Mesodermal cell (in vitro differentiated cells): ENCODE measurements around the gene ATP5F1D.
A peak's percentile ranks its signal among the peaks of the same experiment; 100 is the strongest.

Source experiments
- H3K27ac ChIP-seq: 2 replicates; pipeline ENCODE4 v1.7.0; 2013; ENCODE audit warnings: mild to moderate bottlenecking, low read depth, low read length, moderate library complexity; ENCODE audit not compliant: severe bottlenecking
- H3K36me3 ChIP-seq: 2 replicates; pipeline ENCODE4 v1.7.1; 2013; ENCODE audit warnings: mild to moderate bottlenecking, low read length, moderate library complexity; ENCODE audit not compliant: control insufficient read depth, insufficient read depth
- H3K4me1 ChIP-seq: one replicate; pipeline ENCODE4 v1.7.1; 2013; ENCODE audit warnings: mild to moderate bottlenecking, low read length; ENCODE audit not compliant: insufficient read depth, control insufficient read depth, poor library complexity, severe bottlenecking
- H3K4me3 ChIP-seq: 2 replicates; pipeline ENCODE4 v1.7.0; 2013; ENCODE audit warnings: low read length, control low read depth, mild to moderate bottlenecking; ENCODE audit not compliant: insufficient read depth, poor library complexity, severe bottlenecking; ENCODE audit errors: extremely low read depth
- H3K9me3 ChIP-seq: 2 replicates; pipeline ENCODE4 v1.7.1; 2013; ENCODE audit warnings: mild to moderate bottlenecking, low read length, moderate library complexity; ENCODE audit not compliant: control insufficient read depth
- WGBS, 2 experiments: methylation state at CpG; one replicate each; pipeline ENCODE4 v1.1.5; 2013; ENCODE audit warnings: missing lambda C conversion rate in 2 of 2; ENCODE audit not compliant: insufficient coverage in 2 of 2; 5-methylcytosine and 5-hydroxymethylcytosine counted together

Gene ATP5F1D

DNA sequence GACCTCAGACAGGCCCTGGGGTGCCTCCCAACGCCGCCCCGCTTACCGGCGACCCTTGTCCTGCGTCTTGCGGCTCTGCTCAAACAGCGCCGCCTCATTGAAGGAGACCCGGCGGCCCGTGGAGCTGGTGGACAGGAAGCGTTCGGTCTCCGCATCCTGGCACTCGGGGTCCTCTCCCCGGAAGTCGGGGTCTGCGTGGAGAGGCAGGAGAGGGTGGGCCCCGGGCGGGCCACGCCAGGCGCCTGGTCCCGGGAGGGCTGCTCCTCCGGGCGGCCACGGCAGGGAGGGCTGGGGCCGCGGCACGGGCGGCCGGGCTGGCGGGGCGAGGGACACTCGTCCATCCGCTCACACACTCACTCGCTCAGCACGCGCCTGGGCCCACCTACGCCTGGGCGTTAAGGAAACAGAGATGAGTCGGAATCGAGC lies 6.6 kb upstream of the ATP5F1D start:
- Histone ChIP-seq H3K9me3 (no peaks in the 10 kb centered on the region), H3K4me1 (peaks cover 17% of the 10 kb centered on the region), H3K27ac (no peak overlapping the region), H3K4me3 (no peak overlapping the region), H3K36me3 (peaks cover 35% of the 10 kb centered on the region)
- 93 to 95% methylated on average over 34 to 43 of the region's 43 CpGs for WGBS, 2 experiments

DNA sequence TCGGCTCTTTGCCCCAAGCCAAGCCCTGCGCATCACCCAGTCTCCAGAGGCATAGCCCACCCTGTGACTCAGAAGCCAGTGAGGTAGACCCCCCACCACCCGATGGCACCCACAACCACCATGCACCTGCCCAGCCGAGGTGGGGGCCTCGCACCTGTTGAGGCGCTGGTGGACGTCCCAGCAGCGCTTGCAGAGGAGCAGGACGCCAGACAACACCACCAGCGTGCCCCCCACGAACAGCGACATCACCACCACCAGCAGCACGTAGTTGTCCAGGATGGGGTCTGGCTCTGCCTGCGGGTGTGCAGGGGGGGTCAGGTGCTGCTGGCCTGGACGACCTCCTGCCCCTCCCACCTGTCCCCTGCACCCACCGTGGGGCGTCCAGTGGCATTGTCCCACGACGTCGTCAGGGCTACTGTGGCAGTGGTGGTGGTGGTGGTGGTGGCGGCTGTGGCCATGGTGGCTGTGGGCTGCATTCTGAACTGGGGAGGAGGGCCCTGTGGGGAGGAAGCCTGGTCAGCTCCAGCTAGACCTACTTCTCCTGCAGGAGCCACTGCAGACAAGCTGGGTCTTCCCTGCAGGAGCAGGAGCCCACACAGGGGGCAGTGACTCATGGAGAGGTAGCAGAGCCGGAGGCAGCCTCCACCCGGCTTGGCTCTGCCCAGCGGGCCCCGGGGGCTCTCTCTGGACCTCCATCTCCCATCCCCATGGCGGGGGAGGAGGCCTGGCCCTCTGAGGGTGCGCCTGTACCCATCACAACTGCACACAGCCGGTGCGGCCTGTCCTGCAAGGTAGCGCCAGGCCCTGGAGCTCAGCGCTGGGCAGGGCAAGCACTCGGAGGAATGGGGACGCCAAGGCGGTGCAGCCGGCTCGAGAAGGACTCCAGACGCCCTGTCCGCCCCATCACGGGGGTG lies 5.7 kb upstream of the ATP5F1D start:
- Histone ChIP-seq H3K4me1 (peaks cover 17% of the 10 kb centered on the region), H3K27ac (no peak overlapping the region), H3K4me3 (peak overlapping the region; percentile 72), H3K9me3 (no peaks in the 10 kb centered on the region), H3K36me3 (peaks cover 31% of the 10 kb centered on the region)
- 81 to 91% methylated on average over 22 to 27 of the region's 39 CpGs for WGBS, 2 experiments

DNA sequence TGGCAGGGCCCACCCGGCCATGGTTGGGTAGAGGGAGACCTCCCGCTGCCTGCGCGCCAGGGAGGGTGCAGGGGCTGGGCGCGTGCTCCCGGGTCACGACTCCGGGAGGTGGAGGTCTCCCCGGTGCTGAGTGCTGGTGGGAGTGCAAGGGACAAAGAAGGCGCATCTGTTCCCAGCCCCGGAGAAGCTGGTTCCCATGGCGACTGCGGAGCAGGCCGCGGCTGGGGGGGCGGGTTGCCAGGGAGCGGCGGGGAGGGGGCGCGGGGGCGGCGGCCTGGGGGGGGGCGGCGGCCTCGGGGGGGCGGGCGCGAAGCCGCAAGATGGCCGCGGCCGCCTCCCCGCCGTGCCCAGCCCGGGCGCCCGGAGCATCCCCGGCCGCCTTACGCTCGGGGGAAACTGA lies 5.0 kb upstream of the ATP5F1D start:
- Histone ChIP-seq H3K4me1 (peaks cover 17% of the 10 kb centered on the region), H3K9me3 (no peaks in the 10 kb centered on the region), H3K36me3 (peaks cover 29% of the 10 kb centered on the region), H3K27ac (no peak overlapping the region), H3K4me3 (peak overlapping the region; percentile 72)
- WGBS, 2 experiments = 4 to 15% methylated on average over 13 to 26 of the region's 42 CpGs

DNA sequence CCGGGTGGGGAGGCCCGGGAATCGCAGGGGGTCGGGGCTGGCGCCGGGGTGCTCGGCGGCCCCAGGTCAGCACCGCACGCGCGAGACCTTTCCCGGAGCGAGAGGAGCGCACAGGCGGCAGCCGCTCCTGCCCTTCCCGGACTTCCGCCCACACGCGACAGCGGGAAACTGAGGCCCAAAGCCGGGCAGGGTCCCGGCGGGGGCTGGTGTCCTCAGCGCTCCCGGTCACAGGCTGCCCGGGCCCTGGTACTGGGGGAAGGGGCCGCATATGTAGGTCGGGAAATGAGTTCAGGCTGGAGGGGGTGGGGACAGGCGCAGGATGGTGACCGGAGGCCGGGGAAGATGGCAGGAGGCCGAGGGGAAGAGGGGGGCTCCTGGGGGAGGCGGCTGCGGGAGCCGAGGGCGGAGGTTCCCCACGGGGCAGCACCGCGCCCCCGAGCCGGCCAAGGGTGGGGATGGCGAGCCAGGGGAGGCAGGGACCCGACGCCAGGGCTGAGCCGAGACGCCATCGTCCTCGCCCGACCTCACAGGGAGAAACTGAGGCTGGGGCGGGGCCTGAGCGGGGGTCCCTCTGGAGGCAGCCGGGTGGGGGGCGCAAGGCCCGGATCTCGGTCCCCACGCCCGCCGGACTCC lies 4.4 kb upstream of the ATP5F1D start:
- Histone ChIP-seq H3K4me3 (peak overlapping the region; percentile 72), H3K9me3 (no peaks in the 10 kb centered on the region), H3K27ac (no peak overlapping the region), H3K36me3 (peaks cover 24% of the 10 kb centered on the region), H3K4me1 (peaks cover 14% of the 10 kb centered on the region)
- 0 to 1% methylated on average over 52 to 56 of the region's 60 CpGs for WGBS, 2 experiments

DNA sequence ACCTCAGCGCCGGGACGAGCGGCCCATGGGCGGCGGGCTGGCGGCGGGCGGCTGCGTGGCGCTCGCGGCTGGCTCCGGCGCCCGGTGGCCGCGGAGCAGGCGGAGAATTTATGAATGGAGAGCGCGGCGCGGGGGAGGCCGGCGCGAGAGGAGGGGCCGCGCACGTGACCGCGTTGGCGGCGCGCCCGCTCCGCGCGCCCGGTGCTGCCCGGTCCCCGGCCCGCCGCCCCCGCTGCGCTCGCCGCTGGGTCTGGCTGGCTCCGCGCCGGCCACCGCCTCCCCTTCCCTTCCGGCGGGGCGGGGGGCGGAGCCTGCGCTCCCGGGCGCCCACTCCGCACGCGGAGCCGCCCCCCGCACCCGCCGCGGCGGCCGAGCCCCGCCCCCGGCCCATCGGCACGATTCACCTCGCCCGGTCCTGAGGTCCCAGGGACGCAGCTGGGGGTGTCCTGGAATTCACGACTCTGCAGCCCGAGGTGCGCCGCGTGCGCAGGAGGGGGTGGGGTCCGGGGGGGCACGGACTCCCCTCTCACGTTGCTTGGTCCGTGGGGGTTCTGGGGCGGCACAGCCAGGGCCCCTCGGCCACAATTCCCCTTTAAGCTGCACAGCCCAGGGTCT lies 3.7 kb upstream of the ATP5F1D start, which contains the start of gene CBARP:
CBARP (minus strand) TSS at position 252 of the 615 bp plus-strand sequence. CDS start 1,905 bp downstream, outside the sequence.
- 1% methylated on average over 62 to 77 of the region's 87 CpGs for WGBS, 2 experiments
- Histone ChIP-seq H3K36me3 (peaks cover 22% of the 10 kb centered on the region), H3K27ac (no peak within 1 kb of the TSS), H3K9me3 (no peaks in the 10 kb centered on the region), H3K4me1 (peaks cover 12% of the 10 kb centered on the region), H3K4me3 (peak within 1 kb of the TSS; percentile 72)

DNA sequence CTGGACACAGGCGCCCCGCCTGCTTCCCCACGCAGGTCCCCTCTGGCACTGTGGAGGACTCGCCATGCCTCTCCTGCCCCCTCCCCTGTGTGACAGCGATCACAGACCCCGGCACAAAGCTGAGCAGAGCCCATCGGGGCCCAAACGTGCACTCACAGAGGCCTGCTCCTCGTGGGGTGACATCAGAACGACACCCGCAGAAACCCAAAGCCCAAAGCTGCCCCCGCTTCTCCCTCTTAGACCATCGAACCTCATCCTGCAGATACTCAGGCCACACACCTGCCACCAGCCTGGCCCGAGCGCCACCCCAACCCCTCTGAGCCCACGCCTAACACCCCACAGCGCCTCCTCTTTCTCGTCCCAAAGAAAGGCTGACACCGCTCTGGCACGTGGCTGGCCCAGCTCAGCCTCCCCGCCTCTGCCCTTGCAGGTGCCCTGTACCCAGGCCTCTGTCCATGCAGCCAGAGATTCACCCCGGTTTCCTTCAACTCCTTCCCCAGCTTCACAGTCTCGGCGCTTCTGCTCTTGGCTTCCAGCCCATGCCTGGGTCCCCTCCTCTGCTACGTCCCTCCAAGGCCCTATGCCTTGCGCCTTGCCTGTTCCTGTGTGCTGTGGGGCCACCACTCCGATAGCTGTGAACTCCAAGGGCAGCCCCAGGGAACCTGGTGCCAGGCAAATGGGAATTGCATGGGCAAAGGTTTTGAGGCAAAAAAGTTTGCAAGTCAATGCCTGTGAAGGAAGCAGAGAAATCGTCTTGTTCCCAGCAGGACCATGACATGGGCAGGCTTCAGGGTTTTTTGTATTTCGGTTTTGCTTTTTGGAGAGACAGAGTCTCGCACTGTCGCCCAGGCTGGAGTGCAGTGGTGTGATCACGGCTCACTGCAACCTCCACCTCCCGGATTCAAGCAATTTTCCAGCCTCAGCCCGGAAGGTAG lies 2.9 kb upstream of the ATP5F1D start:
- peaks cover 18% of the 10 kb centered on the region for H3K36me3 ChIP-seq
- H3K9me3 ChIP-seq = no peaks in the 10 kb centered on the region
- H3K4me3 ChIP-seq = peak overlapping the region; percentile 33
- WGBS, 2 experiments = 78 to 81% methylated on average over 28 to 32 of the region's 34 CpGs
- H3K27ac ChIP-seq = no peak overlapping the region
- peaks cover 12% of the 10 kb centered on the region for H3K4me1 ChIP-seq

DNA sequence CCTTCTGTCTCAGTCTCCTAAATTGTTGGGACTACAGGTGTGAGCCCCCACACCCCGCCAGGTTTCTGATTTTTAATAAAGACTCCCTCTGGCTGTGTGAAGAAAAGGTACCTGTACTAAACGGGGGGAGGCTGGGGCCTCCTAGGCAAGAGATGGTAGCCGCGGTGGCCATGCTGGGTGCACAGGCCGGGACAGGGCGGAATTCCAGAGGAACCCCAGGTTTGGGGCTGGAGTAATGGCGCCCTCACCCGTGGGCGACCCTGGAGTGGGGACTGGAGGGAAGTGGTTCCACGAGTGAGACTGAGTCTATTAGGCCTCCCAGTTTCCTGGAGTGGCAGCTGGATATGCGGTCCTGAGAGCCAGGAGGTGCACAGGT lies 2.1 kb upstream of the ATP5F1D start:
- no peak overlapping the region for H3K4me3 ChIP-seq
- H3K36me3 ChIP-seq = peaks cover 13% of the 10 kb centered on the region
- H3K9me3 ChIP-seq = no peaks in the 10 kb centered on the region
- H3K27ac ChIP-seq = no peak overlapping the region
- 90 to 94% methylated on average over 10 to 11 of the region's 11 CpGs for WGBS, 2 experiments
- H3K4me1 ChIP-seq = peaks cover 12% of the 10 kb centered on the region

DNA sequence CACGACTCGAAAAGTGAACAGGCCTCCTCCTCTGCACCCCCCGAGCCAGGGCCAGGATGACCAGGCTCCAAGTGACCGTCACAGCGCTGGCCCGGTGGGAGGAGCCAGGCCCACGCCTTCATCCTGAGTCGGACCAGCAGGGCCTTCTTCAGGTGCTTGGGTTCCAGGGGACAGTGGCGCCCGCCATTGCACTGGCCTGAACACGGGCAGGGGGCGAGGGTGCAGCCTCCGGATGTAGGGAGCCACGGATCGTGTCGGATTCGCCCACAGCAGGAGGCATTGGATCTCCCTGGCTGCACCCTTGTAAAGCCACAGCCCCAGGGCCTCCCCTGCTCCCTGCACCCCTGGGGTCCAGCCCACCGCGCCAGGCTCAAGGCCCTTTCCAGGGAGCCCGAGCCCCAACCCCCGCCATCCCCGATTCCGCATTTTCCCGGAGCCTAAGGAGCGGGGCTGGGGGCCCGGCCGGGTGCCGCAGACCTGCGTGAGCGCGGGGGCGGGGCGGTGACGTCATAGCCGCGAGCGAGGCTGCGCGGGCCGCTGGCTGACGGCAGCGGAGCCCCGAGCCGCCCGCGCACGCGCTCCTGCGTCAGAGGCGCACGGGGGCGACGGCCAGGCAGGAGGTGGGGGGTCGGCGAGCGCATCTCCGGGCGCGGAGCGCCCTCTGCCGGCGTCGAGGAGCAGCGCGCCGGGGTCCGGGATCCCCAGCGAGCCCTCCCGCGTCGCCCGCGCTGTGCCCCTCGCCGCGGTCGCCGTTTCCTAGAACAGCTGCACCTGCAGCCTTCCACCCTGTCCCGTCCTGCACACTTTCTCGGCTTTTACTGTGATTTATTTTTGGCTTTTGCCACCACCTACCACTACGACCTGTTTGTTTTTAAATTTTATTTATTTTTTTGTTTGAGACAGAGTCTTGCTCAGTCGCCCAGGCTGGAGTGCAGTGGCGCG lies 1.5 kb upstream of the ATP5F1D start:
- 14 to 15% methylated on average over 66 to 68 of the region's 84 CpGs for WGBS, 2 experiments
- no peaks in the 10 kb centered on the region for H3K9me3 ChIP-seq
- peaks cover 17% of the 10 kb centered on the region for H3K4me1 ChIP-seq
- peak overlapping the region; percentile 23 for H3K4me3 ChIP-seq
- H3K36me3 ChIP-seq = peaks cover 11% of the 10 kb centered on the region
- H3K27ac ChIP-seq = peak overlapping the region; percentile 45

DNA sequence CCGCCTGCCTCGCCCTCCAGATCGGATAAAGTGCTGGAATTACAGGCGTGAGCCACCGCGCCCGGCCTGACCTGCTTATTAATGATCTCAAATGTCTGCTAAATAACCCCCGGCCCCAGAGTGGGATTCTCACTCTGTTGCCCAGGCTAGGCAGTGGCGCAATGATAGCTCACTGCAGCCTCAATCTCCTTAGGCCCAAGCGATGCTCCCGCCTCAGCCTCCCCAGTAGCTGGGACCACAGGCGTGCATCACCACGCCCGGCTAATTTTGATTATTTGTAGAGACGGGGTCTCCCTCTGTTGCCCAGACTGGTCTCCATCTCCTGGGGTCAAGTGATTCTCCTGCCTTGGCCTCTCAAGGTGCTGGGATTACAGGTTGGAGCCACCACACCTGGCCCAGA lies 626 bp upstream of the ATP5F1D start:
- Histone ChIP-seq H3K4me1 (peaks cover 17% of the 10 kb centered on the region), H3K9me3 (no peaks in the 10 kb centered on the region), H3K4me3 (peak overlapping the region; percentile 85), H3K36me3 (peaks cover 6% of the 10 kb centered on the region), H3K27ac (no peak overlapping the region)
- 81 to 90% methylated on average over 15 of the region's 15 CpGs for WGBS, 2 experiments
